Pancreas (tissue), 10 donors: ENCODE results near the gene OR10AD1. TPM values are rescaled to one million over a fixed set of nuclear protein-coding genes. Genes with fewer than 3 reads are reported as not detected.
"Not testable (repeated sequence)": the region's sequence is repeated elsewhere in the genome, so short reads cannot be mapped to it uniquely, and the experiment has no call there.

ENCODE experiments used
- ATAC-seq, 4 donors: fragments of 200-7000 bp; cut with Tn5 transposase; one replicate each; pipeline versions ENCODE4 v1.8.0 to v1.9.1; 2020; ENCODE audit warnings: mild to moderate bottlenecking in 4 of 4, moderate library complexity in 4 of 4
- DNase-seq, 6 donors: peaks; one replicate each; pipeline ENCODE4 v3.0.0-alpha.2; 2020
- FAIRE-seq: peaks from 2 replicates; lab custom pipeline; 2012; peaks lifted over from hg19 to GRCh38; lab: Jason Lieb, UNC
- H3K27ac ChIP-seq, 4 donors: fragments of 200-600 bp; sonication (generic); 1 replicate in 3 of 4; 2 replicates in 1 of 4; pipeline versions ENCODE4 v1.5.0 to v1.8.0; 2020
- H3K27me3 ChIP-seq, 4 donors: fragments of 200-600 bp; one replicate each; pipeline ENCODE4 v1.8.0; 2021
- H3K36me3 ChIP-seq, 3 donors: fragments of 200-600 bp; sonication (generic) in 1 of 3; one replicate each; pipeline versions ENCODE4 v1.5.0 to v1.8.0; 2020 to 2021
- H3K4me1 ChIP-seq, 3 donors: fragments of 200-600 bp; one replicate each; pipeline ENCODE4 v1.8.0; 2021
- H3K4me3 ChIP-seq, 4 donors: fragments of 200-600 bp; sonication (generic) in 2 of 4; one replicate each; pipeline versions ENCODE4 v1.5.0 to v1.8.0; 2020 to 2021
- H3K9me3 ChIP-seq, 4 donors: fragments of 200-600 bp; one replicate each; pipeline ENCODE4 v1.8.0; 2021
- WGBS, 2 donors: extraction: QIAGEN DNeasy Blood & Tissue Kit; methylation state at CpG; one replicate each; pipeline ENCODE4 v1.1.7; 2013; 5-methylcytosine and 5-hydroxymethylcytosine counted together
- intact Hi-C, 3 donors: fragments of 100-400 bp; cut with DNase I; formaldehyde crosslinking; loops; one replicate each; pipeline versions ENCODE4 v1.11.1 to v1.14.2; 2022
- polyA plus RNA-seq, 2 donors: library from polyadenylated mRNA; stranded (reverse); fragments of 200-250 nt; gene quantifications; one replicate each; pipeline ENCODE4 v1.2.3, GENCODE V29; 2013
- total RNA-seq, 6 donors: library from RNA; stranded (reverse); fragmentation: NEBNext Ultra II Directional in 4 of 6; extraction: Animal tissue kit (Norgen Biotek cat#: 25700) in 4 of 6; gene quantifications; one replicate each; pipeline versions ENCODE4 v1.2.1 to v1.2.4, GENCODE V29; 2021 to 2023
- TF ChIP-seq, protein P1 (sequence below), 4 donors: fragments of 200-600 bp; sonication (generic) in 3 of 4; IDR thresholded peaks; one replicate each; pipeline versions ENCODE4 v1.5.0 to v1.8.0; 2021; ENCODE audit warnings: antibody characterized with exemption in 4 of 4
- donor health status: healthy with polysubstance abuse.
- donor health status: DM: no; HTN: no; CAD: no; lungs with moderate emphysema.
- donor health status: DM: no; HTN: no; CAD: no.
- donor health status: control.
- donor health status: control.
- donor health status: Bipolar disorder and iron deficiency.
- donor health status: DM: yes; HTN: yes; CAD: no.
- donor health status: DM: no; HTN: no; CAD: no.
- donor health status: DM: no; HTN: no; CAD: no.
- donor health status: DM: yes; HTN: yes; CAD: no.

The OR10AD1 gene
- total and polyA plus RNA-seq, 8 donors: not detected

DNA sequence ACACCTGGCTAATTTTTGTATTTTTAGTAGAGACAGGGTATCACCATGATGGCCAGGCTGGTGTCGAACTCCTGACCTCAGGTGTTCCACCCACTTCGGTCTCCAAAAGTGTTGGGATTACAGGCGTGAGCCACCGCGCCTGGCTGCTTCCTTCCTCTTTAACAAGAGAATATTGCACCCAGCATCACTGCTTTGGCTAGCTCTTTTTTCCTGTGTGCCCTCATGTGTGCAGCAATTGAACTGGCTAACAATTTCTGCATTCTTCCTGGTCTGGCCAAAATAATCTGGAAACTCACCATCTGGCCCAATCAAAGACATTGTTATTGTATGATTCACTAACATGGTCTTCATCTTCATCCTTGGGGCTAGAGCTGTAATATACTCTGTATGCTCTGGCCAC lies 43.0 kb downstream of the OR10AD1 start:
- H3K36me3 ChIP-seq: no peaks in the 10 kb centered on the region
- peaks cover 0 to 7% (median 6%) of the 10 kb centered on the region in 3 donors for H3K4me1 ChIP-seq
- 74 to 87% methylated on average over 5 of the region's 5 CpGs for WGBS, 2 donors
- H3K27me3 ChIP-seq: no peaks in the 10 kb centered on the region
- TF ChIP-seq, protein P1, sequence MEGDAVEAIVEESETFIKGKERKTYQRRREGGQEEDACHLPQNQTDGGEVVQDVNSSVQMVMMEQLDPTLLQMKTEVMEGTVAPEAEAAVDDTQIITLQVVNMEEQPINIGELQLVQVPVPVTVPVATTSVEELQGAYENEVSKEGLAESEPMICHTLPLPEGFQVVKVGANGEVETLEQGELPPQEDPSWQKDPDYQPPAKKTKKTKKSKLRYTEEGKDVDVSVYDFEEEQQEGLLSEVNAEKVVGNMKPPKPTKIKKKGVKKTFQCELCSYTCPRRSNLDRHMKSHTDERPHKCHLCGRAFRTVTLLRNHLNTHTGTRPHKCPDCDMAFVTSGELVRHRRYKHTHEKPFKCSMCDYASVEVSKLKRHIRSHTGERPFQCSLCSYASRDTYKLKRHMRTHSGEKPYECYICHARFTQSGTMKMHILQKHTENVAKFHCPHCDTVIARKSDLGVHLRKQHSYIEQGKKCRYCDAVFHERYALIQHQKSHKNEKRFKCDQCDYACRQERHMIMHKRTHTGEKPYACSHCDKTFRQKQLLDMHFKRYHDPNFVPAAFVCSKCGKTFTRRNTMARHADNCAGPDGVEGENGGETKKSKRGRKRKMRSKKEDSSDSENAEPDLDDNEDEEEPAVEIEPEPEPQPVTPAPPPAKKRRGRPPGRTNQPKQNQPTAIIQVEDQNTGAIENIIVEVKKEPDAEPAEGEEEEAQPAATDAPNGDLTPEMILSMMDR (IDR thresholded peaks at IDR 0.05): no peak
- intact Hi-C loops: loop anchor here in 1 of 3 donors (10.0 kb wide), 1 partner anchor 205 kb away; no protein-coding TSS in a partner anchor
- no peak overlapping the region for H3K27ac ChIP-seq
- H3K9me3 ChIP-seq: no peaks in the 10 kb centered on the region
- no peak for ATAC-seq
- no peak for DNase-seq
- no peak for FAIRE-seq
- H3K4me3 ChIP-seq: no peak overlapping the region

DNA sequence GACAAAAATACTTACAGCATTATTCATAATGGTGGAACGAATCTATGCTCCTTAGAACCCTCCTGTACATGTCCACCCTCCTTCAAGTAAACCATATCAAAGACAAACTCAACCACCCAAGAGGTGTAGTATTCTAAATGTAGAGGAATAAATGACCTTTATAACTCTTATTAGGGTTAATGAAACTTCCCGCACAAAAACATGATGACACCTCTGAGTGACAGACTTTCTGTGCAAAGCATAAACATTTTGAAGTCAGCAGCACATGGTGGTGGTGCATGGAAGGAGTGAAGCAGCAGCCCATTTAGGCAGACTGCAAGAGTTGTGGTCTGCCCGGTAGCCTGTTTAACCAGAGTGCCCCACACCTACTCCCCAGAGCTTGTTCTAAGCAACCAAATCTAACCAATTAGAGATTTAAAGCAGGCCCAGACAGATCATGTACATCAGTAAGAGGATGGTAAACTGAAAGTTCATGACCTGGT lies 45.2 kb downstream of the OR10AD1 start:
- no peaks in the 10 kb centered on the region for H3K9me3 ChIP-seq
- 65 to 70% methylated on average over 3 of the region's 3 CpGs for WGBS, 2 donors
- FAIRE-seq: no peak
- no peaks in the 10 kb centered on the region for H3K36me3 ChIP-seq
- no peak for ATAC-seq
- DNase-seq: no peak
- TF ChIP-seq, protein P1 (IDR thresholded peaks at IDR 0.05): no peak
- H3K27ac ChIP-seq: peak overlapping the region; percentile 44 to 79 (median 62)
- intact Hi-C loops: no loop called here
- peak overlapping the region; percentile 41 to 75 (median 57) for H3K4me3 ChIP-seq
- peaks cover 0 to 7% (median 6%) of the 10 kb centered on the region in 3 donors for H3K4me1 ChIP-seq
- no peaks in the 10 kb centered on the region for H3K27me3 ChIP-seq

DNA sequence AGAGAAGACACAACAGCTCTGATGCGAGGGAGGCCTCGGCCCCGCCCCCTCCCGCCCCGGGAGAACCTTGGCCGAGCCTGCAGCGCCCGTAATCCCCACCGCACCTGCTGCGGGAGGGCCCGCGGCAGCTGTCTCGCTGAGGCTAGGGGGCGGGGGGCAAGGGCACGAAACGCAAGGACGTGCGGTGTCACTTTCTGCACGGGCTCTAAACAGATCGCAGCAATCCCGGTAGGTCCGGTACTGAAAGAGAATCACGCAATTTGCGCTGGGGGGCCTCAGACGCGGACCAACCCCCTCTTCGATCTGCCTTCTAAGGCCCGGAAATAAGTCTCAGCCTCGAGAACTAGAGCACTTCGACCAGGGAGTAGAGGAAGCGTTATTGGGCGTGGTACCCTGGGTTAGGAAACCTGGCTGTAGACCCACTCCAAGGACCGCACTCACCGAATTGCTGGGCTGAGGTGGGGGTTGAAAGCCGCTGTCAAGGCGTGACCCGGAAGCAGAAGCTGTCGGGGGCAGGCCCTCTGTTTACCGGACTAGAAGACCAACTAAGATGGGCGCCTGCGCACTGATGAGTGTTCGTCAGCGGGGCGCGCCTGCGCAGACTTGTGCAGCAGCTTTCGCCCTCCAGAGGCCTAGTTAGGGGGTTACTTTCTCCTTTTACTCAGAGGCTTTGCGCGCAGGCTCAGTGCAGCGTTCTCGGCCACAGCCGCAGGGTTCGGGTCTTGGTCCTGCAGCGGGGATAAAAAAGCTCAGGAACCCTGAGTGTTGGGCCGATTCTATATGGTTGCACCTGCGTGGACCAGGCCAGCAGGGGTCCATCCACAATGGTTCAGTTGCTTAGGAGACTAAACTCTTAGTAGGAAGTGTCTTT lies 45.8 kb downstream of the OR10AD1 start, which contains the start of gene ASB8:
ASB8 (minus strand) TSS at position 498 of the 871 bp plus-strand sequence. CDS start 4,019 bp downstream, outside the sequence.
- H3K9me3 ChIP-seq: no peaks in the 10 kb centered on the region
- H3K27me3 ChIP-seq: no peaks in the 10 kb centered on the region
- intact Hi-C loops: no loop called here
- ATAC-seq (peak; percentile 96 to 100 (median 99)), FAIRE-seq (no peak), DNase-seq (peak; percentile 97 to 100 (median 98))
- peaks cover 0 to 4% (median 0%) of the 10 kb centered on the region in 3 donors for H3K36me3 ChIP-seq
- 1% methylated on average over 53 to 56 of the region's 56 CpGs for WGBS, 2 donors
- peaks cover 0 to 7% (median 6%) of the 10 kb centered on the region in 3 donors for H3K4me1 ChIP-seq
- H3K27ac ChIP-seq: peak within 1 kb of the TSS; percentile 44 to 79 (median 62)
- peak within 1 kb of the TSS; percentile 41 to 75 (median 57) for H3K4me3 ChIP-seq
- TF ChIP-seq, protein P1 (IDR thresholded peaks at IDR 0.05): peak in 2 of 4 donors; percentile 9 to 38

DNA sequence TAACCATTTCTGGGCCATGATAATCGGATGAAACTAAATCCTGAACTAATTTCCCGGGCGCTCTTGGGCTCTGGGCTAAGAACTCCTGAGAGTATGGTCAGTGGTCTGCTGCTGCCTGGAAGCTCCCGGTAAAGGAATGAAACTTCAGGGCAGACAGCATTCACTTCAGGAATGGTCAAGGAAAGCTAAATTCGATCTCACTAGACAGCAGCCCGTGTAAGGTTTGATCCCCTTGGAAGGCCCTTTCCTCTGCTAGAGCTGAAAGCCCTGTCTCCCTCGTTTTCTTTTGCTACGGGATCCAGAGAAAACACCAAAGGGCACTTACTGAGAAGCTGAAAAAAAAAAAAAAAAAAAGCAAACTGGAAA lies 46.5 kb downstream of the OR10AD1 start:
- intact Hi-C loops: no loop called here
- FAIRE-seq: no peak

DNA sequence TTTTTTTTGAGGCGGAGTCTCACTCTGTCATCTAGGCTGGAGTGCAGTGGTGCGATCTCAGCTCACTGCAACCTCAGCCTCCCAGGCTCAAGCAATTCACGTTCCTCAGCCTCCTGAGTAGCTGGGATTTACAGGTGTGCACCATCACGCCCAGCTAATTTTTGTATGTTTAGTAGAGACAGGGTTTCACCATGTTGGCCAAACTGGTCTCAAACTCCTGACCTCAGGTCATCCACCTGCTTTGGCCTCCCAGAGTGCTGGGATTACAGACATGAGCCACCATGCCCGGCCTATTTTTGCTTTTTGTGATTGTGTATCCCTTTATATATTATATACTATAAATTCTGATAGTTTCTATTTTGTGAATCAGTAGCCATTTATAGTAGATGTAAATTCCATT lies 47.3 kb downstream of the OR10AD1 start:
- 95 to 96% methylated on average over 5 of the region's 5 CpGs for whole genome bisulfite sequencing, 2 donors
- FAIRE-seq, DNase-seq, H3K27ac ChIP-seq, H3K4me1 ChIP-seq, ATAC-seq, intact Hi-C loops, H3K27me3 ChIP-seq, H3K4me3 ChIP-seq, H3K9me3 ChIP-seq: not testable (repeated sequence)
- H3K36me3 ChIP-seq: peaks cover 0 to 17% (median 9%) of the 10 kb centered on the region in 3 donors

More for the DNA sequence above, 46.5 kb downstream of the OR10AD1 start:
- Histone ChIP-seq H3K27ac (peak overlapping the region in 2 of 4 donors; percentile 77 to 79), H3K36me3 (peaks cover 0 to 8% (median under 1%) of the 10 kb centered on the region in 3 donors), H3K4me1 (peaks cover 0 to 7% (median 6%) of the 10 kb centered on the region in 3 donors), H3K27me3 (no peaks in the 10 kb centered on the region), H3K9me3 (no peaks in the 10 kb centered on the region), H3K4me3 (peak overlapping the region; percentile 41 to 75 (median 57))
- 14 to 24% methylated on average over 8 of the region's 8 CpGs for WGBS, 2 donors
- ATAC-seq (peak in 1 of 4 donors; percentile 0), DNase-seq (no peak)
- TF ChIP-seq, protein P1 (IDR thresholded peaks at IDR 0.05): no peak
